Effector memory CD4-positive, alpha-beta T cell (primary cell): Measurements from ENCODE around the gene GPR179.

ENCODE experiments used
- DNase-seq, 3 donors: peaks; one replicate each; pipeline ENCODE4 v3.0.0-alpha.2; 2020
- H3K27ac ChIP-seq: 2 replicates; pipeline ENCODE4 v1.7.0; 2013; ENCODE audit warnings: mild to moderate bottlenecking, low read length, moderate library complexity; ENCODE audit not compliant: insufficient read depth, poor library complexity, severe bottlenecking
- H3K27me3 ChIP-seq: replicated peaks from 2 replicates; pipeline ENCODE4 v1.7.0; 2013; ENCODE audit warnings: mild to moderate bottlenecking, low read length; ENCODE audit not compliant: insufficient read depth, control insufficient read depth, poor library complexity, severe bottlenecking
- H3K36me3 ChIP-seq: 2 replicates; pipeline ENCODE4 v1.7.0; 2013; ENCODE audit warnings: mild to moderate bottlenecking, low read length, moderate library complexity; ENCODE audit not compliant: control insufficient read depth, insufficient read depth
- H3K4me1 ChIP-seq: 2 replicates; pipeline ENCODE4 v1.7.0; 2013; ENCODE audit warnings: low read length, mild to moderate bottlenecking; ENCODE audit not compliant: control insufficient read depth, insufficient read depth, poor library complexity, severe bottlenecking
- H3K4me3 ChIP-seq: 2 replicates; pipeline ENCODE4 v1.7.0; 2013; ENCODE audit warnings: low read length, low read depth, mild to moderate bottlenecking; ENCODE audit not compliant: insufficient read depth, poor library complexity, severe bottlenecking
- H3K9me3 ChIP-seq: 2 replicates; pipeline ENCODE4 v1.7.0; 2013; ENCODE audit warnings: mild to moderate bottlenecking, low read length, moderate library complexity; ENCODE audit not compliant: control insufficient read depth
- total RNA-seq, 3 donors: gene quantifications; one replicate each; lab custom pipeline; 2026; lab: John Stamatoyannopoulos, UW

GPR179 gene
- 0 to 0.17 (median 0.17) reads per million in 3 donors for total RNA-seq

GRCh38 chr17:38343608-38344419 lies at the start of gene GPR179:
TSS of gene GPR179 (minus strand) at chr17:38343956. CDS start at chr17:38343789, 167 bp downstream.
- DNase-seq: no peak
- H3K36me3 ChIP-seq: no peaks in the 10 kb centered on the region

DNA sequence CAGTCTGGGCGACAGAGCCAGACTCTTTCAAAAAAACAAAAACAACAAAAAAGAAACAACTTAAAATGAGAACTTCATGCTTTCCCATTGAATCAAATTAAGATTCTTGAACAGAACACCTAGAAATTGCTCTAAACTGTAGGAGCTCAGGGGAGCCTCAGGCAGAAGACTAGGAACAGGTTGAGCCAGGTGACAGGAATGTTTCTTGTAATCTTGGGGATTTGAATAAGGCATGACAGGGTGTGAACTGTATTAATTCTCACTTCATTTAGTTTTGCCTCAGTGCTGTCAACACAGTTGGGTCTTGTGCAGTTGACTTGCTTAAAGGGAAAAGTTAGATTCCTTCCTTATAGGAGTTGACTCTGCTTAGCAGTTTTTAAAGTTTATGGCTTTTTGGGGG lies 35.7 kb upstream of the GPR179 start:
- Histone ChIP-seq H3K36me3 (no peaks in the 10 kb centered on the region), H3K4me1 (no peaks in the 10 kb centered on the region), H3K27me3 (no peaks in the 10 kb centered on the region), H3K4me3 (no peak overlapping the region), H3K9me3 (no peaks in the 10 kb centered on the region), H3K27ac (no peak overlapping the region)
- DNase-seq: no peak

More at GRCh38 chr17:38343608-38344419, at the start of gene GPR179:
- Histone ChIP-seq H3K27ac (no peak within 1 kb of the TSS), H3K9me3 (no peaks in the 10 kb centered on the region), H3K27me3 (no peaks in the 10 kb centered on the region), H3K4me1 (no peaks in the 10 kb centered on the region), H3K4me3 (no peak within 1 kb of the TSS)

DNA sequence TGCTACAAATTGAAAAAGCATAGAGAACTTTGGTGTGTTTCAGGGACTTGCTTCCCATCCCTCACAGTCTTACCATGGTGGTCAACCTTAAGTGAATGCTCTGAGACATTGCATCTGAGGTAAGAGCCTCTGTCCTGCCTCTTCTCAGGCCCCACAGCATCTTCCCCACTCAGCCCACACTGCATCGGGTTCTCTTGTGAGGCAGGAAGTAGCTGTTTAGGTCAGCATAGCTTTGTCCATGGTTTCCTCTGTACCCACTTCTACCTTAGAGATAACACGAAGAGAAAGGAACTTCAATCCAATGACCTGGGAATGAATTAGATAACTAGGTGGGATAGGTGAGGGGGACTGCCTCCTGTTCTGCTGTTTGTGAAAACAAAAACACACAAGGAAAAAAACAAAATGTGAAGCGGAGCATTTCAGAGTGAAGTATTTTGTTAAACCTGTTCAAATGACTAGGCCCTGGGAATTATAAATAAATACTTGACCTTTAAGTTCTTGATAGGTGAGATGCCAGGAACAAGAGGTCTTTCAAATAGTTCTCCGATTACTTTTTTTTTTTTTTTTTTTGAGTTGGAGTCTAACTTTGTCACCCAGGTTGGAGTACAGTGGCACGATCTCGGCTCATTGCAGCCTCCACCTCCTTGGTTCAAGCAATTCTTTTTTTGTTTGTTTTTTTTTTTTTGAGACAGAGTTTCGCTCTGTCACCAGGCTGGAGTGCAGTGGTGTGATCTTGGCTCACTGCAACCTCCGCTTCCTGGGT lies 25.5 kb upstream of the GPR179 start:
- Histone ChIP-seq H3K27ac (no peak overlapping the region), H3K4me1 (no peaks in the 10 kb centered on the region), H3K9me3 (no peaks in the 10 kb centered on the region), H3K27me3 (no peaks in the 10 kb centered on the region), H3K4me3 (no peak overlapping the region), H3K36me3 (peaks cover 19% of the 10 kb centered on the region)
- DNase-seq: no peak

- no peak overlapping the region for H3K4me3 ChIP-seq
- no peaks in the 10 kb centered on the region for H3K27me3 ChIP-seq
- H3K36me3 ChIP-seq: peaks cover 14% of the 10 kb centered on the region
- no peaks in the 10 kb centered on the region for H3K4me1 ChIP-seq
- H3K27ac ChIP-seq: no peak overlapping the region
- no peak for DNase-seq
- no peaks in the 10 kb centered on the region for H3K9me3 ChIP-seq
Measured at GRCh38 chr17:38364741-38365140, 21.0 kb upstream of the GPR179 start.

DNA sequence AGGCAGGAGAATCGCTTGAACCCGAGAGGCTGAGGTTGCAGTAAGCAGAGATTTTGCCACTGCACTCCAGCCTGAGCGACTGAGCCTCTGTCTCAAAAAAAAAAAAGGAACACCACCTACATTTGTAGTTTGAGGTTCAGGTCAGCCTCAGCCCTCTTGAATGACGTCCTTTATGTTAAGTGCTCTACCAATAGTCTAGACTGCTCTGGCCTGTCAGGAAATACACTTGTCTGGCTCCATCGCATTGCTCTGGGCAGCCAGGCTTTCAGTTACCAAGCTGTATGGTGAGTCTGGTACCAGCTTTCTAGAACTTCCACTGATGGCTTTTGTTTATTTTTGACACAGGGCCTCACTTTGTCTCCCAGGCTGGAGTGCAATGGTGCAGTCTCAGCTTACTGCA lies 19.3 kb upstream of the GPR179 start:
- Histone ChIP-seq H3K9me3 (no peaks in the 10 kb centered on the region), H3K27me3 (no peaks in the 10 kb centered on the region), H3K4me3 (no peak overlapping the region), H3K36me3 (peaks cover 12% of the 10 kb centered on the region), H3K4me1 (no peaks in the 10 kb centered on the region), H3K27ac (no peak overlapping the region)
- DNase-seq: no peak

DNA sequence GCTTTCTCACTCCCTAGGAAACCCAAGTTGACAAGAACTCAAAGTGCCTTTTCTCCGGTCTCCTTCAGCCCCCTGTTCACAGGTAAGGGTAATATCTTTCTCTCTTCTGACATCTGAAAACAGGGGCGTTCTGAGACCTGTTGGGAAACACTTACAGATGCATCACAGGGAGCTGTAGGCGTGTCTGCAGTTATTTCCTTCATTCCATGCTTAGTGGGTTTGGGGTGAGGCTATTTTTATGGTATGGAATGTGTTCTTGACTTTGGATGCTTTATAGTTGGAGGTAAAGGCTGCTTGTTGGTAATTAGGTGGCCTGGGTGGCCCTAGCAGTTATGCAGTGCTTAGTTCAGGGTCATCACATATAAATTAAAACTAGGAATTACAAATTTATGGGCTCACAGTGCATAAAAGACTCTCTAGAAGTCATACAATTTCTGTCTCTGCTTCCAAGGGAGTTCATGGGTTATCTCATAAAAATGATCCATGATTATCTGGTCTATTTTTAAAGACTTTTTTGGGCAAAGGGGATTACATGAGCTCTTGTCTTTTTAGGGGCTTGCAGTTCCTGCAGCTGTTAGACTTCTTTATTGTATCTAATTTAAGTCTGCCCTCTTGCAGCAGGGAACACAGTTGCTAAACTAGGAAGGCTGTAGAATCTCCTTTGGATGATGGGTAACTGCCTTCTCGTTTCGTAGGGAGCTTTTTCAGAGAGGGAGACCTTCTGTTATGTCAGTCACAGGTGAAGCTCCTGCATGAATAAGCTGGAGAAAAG lies 18.1 kb upstream of the GPR179 start:
- Histone ChIP-seq H3K4me3 (no peak overlapping the region), H3K4me1 (no peaks in the 10 kb centered on the region), H3K36me3 (peaks cover 6% of the 10 kb centered on the region), H3K9me3 (no peaks in the 10 kb centered on the region), H3K27ac (no peak overlapping the region), H3K27me3 (no peaks in the 10 kb centered on the region)
- no peak for DNase-seq

- H3K27me3 ChIP-seq: no peaks in the 10 kb centered on the region
- no peak overlapping the region for H3K4me3 ChIP-seq
- H3K27ac ChIP-seq: no peak overlapping the region
- DNase-seq: no peak
- H3K36me3 ChIP-seq: no peaks in the 10 kb centered on the region
- H3K4me1 ChIP-seq: peaks cover 1% of the 10 kb centered on the region
- H3K9me3 ChIP-seq: no peaks in the 10 kb centered on the region
Measured at GRCh38 chr17:38358586-38359513, 15.1 kb upstream of the GPR179 start.

DNA sequence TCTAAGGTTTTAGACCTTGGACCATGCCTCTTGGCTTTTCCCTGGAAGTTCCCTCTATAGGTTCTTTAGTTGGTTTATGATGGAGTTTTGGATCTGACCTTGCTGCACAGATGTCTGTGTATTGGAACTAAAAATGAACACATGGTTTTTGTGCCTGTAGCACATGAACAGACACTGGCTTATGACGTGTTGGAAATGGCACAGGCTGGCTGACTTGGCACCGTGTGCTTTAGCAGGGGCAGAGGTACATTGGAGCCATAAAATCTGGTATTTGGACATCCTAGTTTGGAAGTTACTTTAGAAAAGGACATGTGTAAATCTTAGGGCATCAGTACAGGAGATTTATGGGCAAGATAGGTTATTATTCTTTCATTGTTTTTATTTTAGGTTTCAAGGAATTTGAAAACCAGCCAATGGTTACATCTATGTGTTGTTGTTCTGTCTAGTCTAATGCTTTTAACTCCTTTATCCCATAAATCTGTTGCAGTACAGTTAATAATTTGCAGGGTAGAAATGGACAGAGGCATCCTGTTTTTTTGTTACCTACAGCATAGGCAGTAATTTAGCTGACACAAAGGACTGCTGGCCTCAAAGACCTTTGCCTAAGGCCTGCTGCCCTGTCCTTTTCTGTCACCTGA lies 13.8 kb upstream of the GPR179 start:
- DNase-seq: no peak
- Histone ChIP-seq H3K27ac (no peak overlapping the region), H3K4me3 (no peak overlapping the region), H3K9me3 (no peaks in the 10 kb centered on the region), H3K4me1 (peaks cover 11% of the 10 kb centered on the region), H3K27me3 (no peaks in the 10 kb centered on the region), H3K36me3 (no peaks in the 10 kb centered on the region)

DNA sequence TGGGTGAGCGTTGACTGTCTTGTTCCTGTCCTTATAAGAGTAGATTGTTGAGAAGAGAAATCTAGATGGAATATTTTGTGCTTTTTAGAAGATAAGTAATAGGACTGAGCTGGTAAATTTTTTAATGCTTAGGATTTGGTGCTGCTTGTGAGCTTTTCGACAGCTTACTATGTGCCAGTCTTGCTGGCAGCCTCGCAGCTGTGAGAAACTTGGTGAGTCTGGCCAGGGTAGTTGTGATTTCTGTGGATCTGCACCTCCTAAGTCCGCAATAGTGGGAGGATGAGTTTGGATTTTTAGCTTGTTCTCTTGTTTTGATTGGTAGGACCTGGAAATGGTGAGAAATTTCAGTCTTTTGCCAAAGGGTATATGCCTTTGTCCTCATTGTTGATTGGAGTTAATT lies 11.5 kb upstream of the GPR179 start:
- no peak overlapping the region for H3K27ac ChIP-seq
- DNase-seq: no peak
- H3K4me1 ChIP-seq: peaks cover 11% of the 10 kb centered on the region
- no peaks in the 10 kb centered on the region for H3K9me3 ChIP-seq
- no peak overlapping the region for H3K4me3 ChIP-seq
- H3K27me3 ChIP-seq: no peaks in the 10 kb centered on the region
- H3K36me3 ChIP-seq: no peaks in the 10 kb centered on the region
